IPS-NIHi11 (cell line): ENCODE results near the gene INTS13.
"Not testable (repeated sequence)": the region's sequence is repeated elsewhere in the genome, so short reads cannot be mapped to it uniquely, and the experiment has no call there.

Experiments
- DNase-seq: peaks from one replicate; pipeline ENCODE4 v3.0.0; 2012; ENCODE audit warnings: mixed read lengths, low spot score

Gene INTS13, protein sequence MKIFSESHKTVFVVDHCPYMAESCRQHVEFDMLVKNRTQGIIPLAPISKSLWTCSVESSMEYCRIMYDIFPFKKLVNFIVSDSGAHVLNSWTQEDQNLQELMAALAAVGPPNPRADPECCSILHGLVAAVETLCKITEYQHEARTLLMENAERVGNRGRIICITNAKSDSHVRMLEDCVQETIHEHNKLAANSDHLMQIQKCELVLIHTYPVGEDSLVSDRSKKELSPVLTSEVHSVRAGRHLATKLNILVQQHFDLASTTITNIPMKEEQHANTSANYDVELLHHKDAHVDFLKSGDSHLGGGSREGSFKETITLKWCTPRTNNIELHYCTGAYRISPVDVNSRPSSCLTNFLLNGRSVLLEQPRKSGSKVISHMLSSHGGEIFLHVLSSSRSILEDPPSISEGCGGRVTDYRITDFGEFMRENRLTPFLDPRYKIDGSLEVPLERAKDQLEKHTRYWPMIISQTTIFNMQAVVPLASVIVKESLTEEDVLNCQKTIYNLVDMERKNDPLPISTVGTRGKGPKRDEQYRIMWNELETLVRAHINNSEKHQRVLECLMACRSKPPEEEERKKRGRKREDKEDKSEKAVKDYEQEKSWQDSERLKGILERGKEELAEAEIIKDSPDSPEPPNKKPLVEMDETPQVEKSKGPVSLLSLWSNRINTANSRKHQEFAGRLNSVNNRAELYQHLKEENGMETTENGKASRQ

DNA sequence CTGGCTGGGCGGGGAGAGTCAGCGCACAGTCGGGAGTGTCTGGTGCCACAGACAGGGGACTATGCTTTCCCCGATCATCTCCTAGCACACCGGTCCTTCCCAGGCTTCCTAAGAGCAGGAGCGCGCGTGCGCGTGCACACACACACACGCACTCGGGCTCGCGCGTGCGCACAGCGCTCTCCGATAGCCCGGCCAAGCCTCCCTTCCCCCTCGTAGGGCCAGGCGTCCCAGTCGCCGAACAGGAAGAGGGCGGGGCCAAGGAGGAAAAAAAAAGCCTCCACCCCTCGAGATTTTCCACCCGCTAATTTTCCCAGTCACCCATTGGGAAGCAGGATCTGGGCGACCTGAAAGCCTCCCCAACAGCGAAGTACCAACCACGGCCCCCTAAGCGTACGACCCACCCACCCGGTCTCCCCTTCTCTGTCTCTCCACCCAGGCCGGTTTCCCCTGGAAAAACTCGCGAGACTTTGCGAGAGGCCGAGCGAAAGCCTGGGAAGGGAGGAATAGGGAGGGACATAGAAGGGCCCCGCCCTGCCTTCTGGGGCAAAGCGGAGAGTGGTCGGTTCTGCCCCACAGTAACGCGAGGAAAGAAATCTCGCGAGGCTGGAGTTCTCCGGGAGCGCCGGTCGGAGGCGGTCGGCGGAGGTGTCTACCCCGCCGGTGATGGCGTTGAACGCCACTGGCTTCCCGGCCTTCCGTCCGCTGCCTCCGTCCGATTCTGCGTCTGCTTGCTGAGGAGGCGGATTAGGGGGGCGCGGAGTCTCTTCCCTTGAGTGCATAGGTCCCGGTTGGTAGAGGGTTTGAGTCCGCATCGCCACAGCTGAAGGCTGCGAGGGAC, at the start of gene INTS13, which contains the start of gene FGFR1OP2:
INTS13 (minus strand) TSS at position 119 of the 838 bp plus-strand sequence. CDS start 1,178 bp downstream, outside the sequence.
FGFR1OP2 (plus strand) TSS at position 608 of the 838 bp plus-strand sequence. CDS start 15,689 bp downstream, outside the sequence.
- DNase-seq, result peak; percentile 96

DNA sequence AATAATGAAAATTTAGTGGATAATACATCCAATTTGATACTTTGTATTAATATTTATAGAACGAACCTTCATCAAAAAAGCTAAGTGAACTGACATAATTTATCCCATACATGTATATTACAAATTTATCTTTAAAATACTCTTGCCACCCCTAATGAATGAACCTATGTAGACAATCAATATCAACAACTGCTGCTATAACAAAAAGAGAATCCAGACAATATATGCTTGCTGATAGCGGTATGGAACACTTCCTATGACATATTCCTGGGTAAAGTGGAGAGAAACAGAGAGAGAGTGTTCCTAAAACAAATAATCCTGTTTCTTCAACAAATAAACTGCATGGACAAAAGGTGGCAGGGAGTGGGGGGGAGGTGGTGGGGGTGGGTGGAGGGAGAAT, 45.1 kb upstream of the INTS13 start:
- no peak for DNase-seq

DNA sequence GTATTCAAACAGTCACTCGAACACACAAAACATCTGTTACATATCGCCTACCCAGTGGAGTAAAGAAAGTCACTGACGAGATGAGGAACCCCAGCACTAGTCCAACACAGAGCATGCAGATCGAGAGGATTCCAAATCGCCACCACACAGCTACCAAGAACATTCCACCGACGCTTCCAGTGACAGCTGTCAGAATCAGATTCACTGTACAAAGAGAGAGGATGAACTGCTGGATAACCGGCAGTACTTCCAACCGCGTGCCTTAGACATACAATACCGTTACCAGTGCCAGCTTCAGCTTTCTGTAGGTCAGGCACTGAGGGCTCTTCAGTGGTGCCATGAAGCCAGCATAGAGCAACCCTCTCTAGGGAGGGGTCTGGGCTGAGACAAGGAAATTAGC, 42.0 kb upstream of the INTS13 start:
- DNase-seq, result no peak

DNA sequence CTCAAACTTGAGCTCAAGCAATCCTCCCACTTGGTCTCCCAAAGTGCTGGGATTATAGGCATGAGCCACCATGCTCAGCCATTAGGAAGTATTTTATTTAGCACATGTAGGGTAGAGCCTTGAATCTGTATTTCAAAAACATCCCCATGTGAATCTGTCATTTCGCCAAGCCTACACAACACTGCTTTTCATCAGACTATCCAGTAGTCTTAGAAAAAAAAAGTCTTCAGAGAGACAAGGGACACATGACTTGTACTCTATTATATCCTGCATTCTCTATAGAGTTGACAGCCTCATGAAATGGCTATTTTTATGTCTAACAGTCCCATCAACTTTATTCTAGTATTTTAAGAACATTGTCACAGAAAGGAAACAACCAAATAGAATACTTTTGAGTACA, 41.0 kb upstream of the INTS13 start:
- DNase-seq, result no peak

DNA sequence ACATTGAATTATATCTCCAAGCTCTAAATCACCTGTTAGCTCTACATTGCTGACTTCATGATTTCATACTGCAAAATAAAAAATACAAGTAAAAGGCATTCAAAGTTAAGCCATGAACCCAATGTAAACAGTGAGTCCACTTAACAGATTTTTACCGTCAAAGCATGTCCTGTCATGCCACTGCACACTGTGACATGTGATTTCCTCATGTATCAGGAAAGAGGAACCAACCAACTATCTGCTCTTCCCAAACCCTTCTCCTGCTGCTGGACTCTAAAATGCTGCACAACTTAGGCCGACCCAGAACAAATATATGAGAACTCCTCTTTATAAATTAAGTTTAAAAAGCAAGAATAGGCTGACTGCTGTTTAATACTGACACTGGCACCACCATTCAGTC, 38.9 kb upstream of the INTS13 start:
- DNase-seq, result no peak

DNA sequence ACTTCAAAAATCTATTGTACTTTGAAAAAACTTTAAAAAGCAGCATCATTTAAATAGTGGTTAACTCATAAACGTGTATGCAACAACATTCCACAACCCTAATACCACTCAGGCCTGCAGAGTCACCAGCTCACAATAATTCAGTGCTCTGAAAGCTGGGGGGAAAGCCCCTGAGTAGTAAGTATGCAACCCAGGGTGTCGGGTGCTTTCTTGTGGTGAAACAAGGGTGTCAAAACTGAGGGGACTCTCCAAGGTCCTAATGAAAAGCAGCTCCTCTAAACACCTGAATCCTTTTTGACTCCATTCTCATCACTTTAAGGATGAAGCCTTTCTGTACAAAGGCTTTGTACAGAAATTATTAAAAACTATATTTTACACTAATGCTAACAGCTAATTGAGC, 34.2 kb upstream of the INTS13 start:
- DNase-seq, result no peak

DNA sequence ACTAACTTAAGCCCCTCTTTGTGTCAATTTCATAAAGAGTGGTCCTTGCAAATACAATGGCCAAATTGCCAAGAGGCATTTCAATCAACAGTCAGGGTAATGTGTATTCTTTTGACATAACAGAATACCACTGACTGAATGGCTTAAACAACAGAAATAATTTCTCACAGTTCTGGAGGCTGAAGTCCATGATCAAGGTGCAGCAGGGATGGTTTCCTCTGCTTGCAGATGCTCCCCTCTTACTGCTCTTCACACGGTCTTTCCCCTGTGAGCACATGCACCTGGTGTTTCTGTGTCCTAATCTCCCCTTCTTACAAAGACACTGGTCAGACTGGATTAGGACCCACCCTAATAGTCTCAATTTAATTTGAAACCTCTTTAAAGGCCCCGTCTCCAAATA, 32.4 kb upstream of the INTS13 start:
- DNase-seq, result no peak

DNA sequence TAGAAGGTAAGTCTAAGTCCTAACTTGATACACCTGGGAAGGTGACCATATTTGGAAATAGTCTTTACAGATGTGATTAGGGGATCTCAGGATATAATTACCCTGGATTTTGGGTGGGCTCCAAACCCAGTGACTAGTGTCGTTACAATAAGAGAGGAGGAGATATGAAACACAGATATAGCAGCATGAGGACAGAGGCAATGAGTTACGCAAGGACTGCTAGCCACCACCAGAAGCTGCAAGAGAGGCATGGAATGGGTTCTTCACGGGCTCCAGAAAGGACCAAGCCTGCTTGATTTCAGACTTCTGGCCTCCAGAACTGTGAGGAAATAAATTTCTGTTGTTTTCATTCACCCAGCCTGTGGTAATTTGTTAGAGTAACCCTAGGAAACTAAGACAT, 29.1 kb upstream of the INTS13 start:
- no peak for DNase-seq

DNA sequence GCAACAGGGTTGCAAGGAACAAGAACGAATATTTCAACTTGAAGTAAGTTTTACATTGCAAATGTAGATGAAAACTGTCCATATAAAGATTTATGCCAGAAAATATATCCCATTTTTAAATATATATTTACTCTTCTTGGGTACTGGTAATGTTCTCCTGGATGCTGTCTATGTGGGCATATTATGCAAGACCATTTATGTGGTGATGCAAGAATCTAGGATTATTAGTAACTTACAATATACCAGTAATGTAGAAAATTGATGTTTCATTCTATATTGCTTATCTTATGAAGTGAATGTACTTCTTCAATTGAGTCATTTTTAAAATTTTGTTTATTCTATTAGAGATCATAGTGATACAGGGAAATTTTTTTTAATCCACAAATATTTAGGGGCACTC, 25.6 kb upstream of the INTS13 start:
- DNase-seq, result no peak

DNA sequence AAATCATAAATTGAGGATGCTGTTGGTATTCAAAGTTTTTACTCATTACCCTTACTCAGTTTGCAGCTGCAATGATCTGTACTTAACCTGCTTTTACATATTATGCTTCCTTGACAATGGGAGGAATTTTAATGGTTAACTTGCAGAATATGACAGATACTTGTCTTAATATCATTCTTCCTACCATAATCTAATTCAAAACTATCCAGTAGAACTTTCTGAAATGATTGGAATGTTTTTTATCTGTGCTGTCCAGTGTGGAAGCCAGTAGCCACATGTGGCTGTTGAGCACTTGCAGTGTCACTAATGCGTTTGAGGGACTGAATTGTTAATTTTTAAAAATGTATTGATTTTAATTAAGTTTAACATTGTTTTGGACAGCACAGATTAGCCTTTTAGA, 24.0 kb upstream of the INTS13 start:
- DNase-seq, result no peak

DNA sequence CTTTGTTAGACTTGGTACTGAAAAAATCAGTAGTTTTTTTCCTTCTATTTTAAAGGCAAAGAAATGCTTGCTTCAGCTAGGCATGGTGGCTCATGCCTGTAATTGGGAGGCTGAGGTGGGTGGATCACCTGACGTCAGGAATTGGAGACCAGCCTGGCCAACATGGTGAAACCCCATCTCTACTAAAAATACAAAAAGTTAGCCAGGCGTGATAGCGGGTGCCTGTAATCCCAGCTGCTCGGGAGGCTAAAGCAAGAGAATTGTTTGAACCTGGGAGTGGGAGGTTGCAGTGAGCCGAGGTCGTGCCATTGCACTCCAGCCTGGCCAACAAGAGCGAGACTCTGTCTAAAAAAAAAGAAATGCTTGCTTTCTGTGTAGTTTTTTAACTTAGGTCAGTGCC, 23.6 kb upstream of the INTS13 start:
- not testable (repeated sequence) for DNase-seq

DNA sequence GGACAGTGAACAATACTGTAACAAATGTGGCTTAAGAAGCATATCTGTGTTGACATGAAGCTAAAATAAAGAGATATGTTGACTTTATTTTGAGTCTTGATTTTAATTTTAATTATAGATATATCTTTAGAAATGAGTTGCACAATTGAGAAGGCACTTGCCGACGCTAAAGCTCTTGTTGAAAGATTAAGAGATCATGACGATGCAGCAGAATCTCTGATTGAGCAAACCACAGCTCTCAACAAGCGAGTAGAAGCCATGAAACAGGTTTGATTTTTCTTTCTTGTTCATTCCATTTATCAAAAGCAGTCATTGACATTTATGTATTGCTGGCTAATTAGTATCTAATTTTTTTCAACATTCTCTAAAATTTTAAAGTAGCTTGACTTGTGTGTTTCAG, 16.2 kb upstream of the INTS13 start:
- no peak for DNase-seq

DNA sequence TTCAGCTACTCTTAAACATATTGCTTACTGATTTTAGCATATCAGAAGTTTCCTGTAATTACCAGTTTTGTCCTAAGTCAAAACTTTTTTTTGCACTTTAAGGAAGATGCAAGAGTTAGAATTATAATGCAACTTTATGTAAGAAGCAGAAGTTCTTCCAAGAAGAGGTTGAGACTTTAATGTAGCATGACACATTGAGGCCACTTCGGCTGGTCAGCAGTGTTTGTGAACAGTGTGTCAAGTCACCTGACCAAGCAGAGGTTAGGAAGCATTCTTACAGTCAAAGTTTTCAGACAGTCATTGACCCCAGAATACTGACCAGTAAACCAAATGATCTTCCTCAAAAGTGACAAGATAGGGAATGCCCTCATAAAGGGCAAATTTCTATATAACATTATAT, 15.7 kb upstream of the INTS13 start:
- DNase-seq, result no peak

DNA sequence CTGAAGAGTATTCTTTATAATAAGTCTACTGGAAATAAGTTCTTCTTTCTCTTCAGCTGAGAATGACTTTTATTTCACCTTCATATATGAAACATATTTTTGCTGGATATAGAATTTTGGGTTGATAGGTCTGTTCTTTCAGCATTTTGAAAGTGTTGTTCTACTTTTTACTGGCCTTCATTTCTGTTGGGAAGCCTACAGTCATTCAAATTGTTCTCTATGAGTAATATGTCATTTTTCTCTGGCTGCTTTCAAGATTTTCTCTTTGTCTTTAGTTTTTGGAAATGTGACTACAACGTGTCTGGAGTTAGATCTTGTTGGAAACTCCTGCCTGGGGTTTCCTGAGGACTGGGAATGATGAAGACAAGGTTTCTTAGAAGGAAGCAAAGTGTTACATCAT, 10.5 kb upstream of the INTS13 start:
- DNase-seq, result no peak

DNA sequence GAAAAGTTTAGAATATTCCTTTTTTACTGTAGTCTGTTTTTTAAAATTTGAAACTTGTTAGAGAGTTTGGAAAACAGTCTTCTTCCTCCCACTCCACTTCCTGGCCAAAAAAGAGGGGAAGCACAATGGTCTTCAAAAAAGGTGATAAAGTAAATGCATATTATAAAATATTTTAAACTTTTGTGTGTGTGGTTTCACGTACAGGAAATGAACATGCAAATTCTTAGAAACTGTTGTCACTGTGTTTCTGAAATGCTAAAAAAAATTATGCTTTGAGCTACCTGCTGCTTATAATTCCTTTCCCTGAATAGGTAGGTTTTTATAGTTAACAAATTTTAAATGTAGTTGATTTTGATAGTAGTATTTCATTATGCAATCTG, 3.4 kb upstream of the INTS13 start:
- no peak for DNase-seq

DNA sequence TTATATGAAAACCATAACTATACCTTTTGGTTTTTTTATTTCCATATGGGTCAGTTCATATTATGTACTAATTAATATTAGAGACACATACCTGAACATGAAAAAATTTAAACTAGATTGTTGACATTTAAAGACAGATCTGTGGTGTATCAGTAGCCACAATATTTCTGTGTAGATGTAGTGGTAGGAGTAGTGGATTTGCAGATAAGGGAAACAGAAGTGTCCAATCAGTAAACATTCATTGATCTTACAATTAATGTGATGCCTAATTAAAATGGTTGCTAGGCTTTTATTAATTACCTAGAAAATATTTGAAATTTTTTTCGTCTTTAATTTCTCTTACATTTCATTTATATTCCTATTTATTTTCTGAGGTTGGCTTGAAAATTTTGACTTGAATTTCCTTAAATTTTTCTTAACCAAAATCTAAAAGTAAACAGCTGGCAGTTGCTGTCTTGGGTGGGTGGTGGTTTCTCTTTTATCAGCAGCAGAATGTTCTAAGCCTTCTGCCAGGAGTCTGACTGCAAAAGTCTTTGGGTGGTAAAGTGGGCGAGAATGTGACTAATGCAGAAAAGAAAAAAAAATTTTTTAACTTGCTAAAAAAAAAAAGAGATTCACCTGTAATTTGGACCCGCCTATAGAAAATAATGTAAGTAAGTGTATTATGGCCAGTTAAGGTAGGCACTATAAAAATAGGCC, 2.9 kb upstream of the INTS13 start:
- no peak for DNase-seq

DNA sequence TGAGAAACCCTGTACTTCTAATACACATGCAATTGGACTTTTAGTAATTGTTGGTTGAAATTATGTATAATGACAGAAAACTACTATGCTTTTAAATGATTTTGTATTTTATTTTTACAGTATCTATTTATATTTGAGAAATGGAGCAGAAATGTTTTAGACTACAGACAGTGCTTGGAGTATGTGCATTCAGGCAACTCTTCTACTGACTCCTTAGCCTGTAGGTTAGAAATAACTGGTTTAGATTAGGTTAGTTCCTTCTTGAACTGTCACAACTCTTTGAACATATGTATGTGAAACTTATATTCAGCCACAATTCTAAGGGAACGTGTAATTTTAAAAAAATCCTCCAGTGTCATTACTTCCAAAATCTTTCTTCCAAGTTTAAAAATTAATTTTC, 2.2 kb upstream of the INTS13 start:
- DNase-seq, result no peak

DNA sequence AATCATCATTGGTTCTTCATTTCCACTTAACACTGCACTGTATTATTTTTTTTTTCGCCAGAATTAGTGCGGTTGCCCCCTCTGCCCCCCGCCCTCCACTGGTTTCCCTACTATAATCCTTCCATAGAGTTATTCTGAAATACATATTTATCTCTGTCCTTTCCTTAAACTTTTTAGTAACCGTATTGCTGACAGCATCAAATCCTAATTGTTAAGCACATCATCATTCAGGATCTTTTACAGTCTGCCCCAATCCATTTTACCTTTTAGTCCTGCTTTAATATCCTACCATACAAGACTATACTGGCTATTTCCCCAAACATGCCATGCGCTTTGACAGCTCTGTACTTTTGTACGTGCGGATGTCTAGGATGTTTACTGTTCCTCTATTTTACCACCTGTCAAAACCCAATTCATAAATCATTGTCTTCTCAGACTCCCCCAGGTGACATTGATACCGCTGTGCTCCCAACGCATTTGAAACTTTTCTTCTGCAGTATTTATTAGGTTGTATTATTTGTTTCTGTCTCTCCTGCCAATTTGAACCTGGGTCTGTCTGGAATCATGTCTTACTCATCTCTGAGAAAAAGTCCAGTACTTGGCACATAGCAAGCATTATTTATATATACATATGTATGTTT, 1.5 kb upstream of the INTS13 start:
- no peak for DNase-seq

DNA sequence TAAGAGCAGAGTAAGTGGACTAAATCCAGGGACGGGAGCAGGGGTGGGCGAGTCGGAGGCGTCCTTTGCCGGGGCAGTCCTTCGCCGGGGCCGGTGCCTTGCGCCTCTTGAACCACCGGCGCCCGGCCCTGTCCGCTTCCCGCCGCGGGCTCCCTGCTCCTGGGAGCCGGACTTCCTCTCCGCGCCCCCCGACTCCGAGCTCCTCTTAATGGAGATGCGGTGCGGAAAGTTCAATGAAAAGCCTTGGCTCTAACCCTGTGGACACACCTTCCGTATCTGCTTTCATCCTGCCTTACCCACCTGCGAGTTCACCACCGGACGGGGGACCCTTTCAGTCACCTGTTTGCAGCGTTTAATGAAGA, 901 bp upstream of the INTS13 start:
- DNase-seq, result no peak

DNA sequence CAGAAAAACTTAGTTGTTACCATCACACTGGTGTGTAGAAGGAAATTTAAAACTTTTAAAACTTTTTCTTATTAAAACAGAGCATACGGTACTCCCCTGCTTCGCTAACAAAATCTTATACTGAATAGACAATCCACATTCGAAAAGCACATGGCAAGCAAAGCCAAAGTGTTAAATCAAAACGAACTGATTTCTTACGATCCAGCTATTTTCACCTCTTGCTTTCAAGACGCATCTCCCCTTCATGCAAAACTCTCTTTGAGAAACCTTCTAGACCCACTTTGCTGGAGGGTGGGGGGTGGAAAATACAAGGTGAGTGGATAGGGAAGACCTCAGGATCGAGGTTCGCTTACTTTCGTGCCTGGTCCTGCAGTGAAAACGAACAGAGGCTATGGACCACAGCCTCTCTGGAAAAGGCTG, 328 bp downstream of the INTS13 start:
- DNase-seq, result no peak
